ENCODE measurements around the gene TYK2.
"Not testable (repeated sequence)": the region's sequence is repeated elsewhere in the genome, so short reads cannot be mapped to it uniquely, and the experiment has no call there.

Gene TYK2

DNA sequence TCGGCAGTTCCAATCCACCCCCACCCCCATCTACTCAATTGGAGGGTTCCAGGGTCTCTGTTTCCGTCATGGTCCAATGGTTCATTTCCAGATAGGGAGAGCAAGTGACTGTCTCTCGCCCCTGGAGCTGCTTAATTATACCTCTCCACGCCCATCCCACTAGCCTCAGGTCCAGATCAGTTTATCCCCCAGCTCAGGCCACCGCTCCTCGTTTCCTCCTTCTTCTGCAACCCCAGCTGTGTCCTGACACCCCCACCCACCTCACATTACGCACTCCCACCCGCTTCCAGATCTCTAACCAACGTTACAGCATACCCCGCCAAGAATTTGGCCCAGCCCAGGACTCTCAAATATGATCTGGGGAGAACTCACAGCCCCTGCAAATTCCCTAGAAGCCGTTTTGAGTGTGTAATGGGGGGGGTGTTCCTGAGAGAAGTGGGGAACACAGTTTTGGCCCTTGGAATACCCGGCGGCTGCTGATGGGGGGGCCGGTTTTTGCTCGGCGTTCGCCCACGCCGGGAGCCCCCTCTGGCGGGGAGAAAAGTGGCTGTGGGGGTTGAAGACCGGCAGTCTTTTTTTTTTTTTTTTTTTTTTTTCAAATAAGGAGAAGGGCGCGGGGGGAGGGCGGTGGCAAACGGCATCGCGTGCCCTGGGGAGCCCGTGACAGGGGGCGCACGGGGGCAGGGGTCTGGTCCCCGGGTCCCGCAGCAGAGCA, 38.3 kb upstream of the TYK2 start:
- Histone ChIP-seq H3K9me3 (ENCODE audit: control insufficient read depth, low read length) (no peaks in the 10 kb centered on the region), H3K27me3 (ENCODE audit: control insufficient read depth, insufficient read depth, low read length) (peaks cover 79% of the 10 kb centered on the region), H3K4me3 (ENCODE audit: low read length) (no peak overlapping the region), H3K36me3 (ENCODE audit: control insufficient read depth, insufficient read depth, low read length) (no peaks in the 10 kb centered on the region), H3K4me1 (ENCODE audit: control insufficient read depth, insufficient read depth, low read length) (peaks cover 7% of the 10 kb centered on the region), H3K9ac (ENCODE audit: low read length) (no peak overlapping the region)

GRCh38 chr19:10418235-10418484, 37.8 kb upstream of the TYK2 start:
- Histone ChIP-seq H3K9ac (ENCODE audit: low read length) (no peak overlapping the region), H3K27me3 (ENCODE audit: control insufficient read depth, insufficient read depth, low read length) (peaks cover 74% of the 10 kb centered on the region), H3K4me1 (ENCODE audit: control insufficient read depth, insufficient read depth, low read length) (peaks cover 7% of the 10 kb centered on the region), H3K9me3 (ENCODE audit: control insufficient read depth, low read length) (no peaks in the 10 kb centered on the region), H3K36me3 (ENCODE audit: control insufficient read depth, insufficient read depth, low read length) (no peaks in the 10 kb centered on the region), H3K4me3 (ENCODE audit: low read length) (no peak overlapping the region)

GRCh38 chr19:10417541-10418234, 37.3 kb upstream of the TYK2 start:
- Histone ChIP-seq H3K9me3 (ENCODE audit: control insufficient read depth, low read length) (no peaks in the 10 kb centered on the region), H3K4me3 (ENCODE audit: low read length) (no peak overlapping the region), H3K4me1 (ENCODE audit: control insufficient read depth, insufficient read depth, low read length) (peaks cover 7% of the 10 kb centered on the region), H3K27me3 (ENCODE audit: control insufficient read depth, insufficient read depth, low read length) (peaks cover 69% of the 10 kb centered on the region), H3K9ac (ENCODE audit: low read length) (no peak overlapping the region), H3K36me3 (ENCODE audit: control insufficient read depth, insufficient read depth, low read length) (no peaks in the 10 kb centered on the region)

GRCh38 chr19:10416380-10417257, 36.2 kb upstream of the TYK2 start:
- H3K9me3 ChIP-seq (ENCODE audit: control insufficient read depth, low read length) = no peaks in the 10 kb centered on the region
- peaks cover 59% of the 10 kb centered on the region for H3K27me3 ChIP-seq (ENCODE audit: control insufficient read depth, insufficient read depth, low read length)

GRCh38 chr19:10416083-10416379, 35.7 kb upstream of the TYK2 start:
- Histone ChIP-seq H3K4me3 (ENCODE audit: low read length) (no peak overlapping the region), H3K36me3 (ENCODE audit: control insufficient read depth, insufficient read depth, low read length) (no peaks in the 10 kb centered on the region), H3K4me1 (ENCODE audit: control insufficient read depth, insufficient read depth, low read length) (peaks cover 7% of the 10 kb centered on the region), H3K9ac (ENCODE audit: low read length) (peak overlapping the region; percentile 14), H3K9me3 (ENCODE audit: control insufficient read depth, low read length) (no peaks in the 10 kb centered on the region), H3K27me3 (ENCODE audit: control insufficient read depth, insufficient read depth, low read length) (peaks cover 53% of the 10 kb centered on the region)

More at GRCh38 chr19:10416380-10417257, 36.2 kb upstream of the TYK2 start:
- peak overlapping the region; percentile 14 for H3K9ac ChIP-seq (ENCODE audit: low read length)
- H3K4me1 ChIP-seq (ENCODE audit: control insufficient read depth, insufficient read depth, low read length) = peaks cover 7% of the 10 kb centered on the region
- peak overlapping the region; percentile 28 for H3K4me3 ChIP-seq (ENCODE audit: low read length)
- H3K36me3 ChIP-seq (ENCODE audit: control insufficient read depth, insufficient read depth, low read length) = no peaks in the 10 kb centered on the region

DNA sequence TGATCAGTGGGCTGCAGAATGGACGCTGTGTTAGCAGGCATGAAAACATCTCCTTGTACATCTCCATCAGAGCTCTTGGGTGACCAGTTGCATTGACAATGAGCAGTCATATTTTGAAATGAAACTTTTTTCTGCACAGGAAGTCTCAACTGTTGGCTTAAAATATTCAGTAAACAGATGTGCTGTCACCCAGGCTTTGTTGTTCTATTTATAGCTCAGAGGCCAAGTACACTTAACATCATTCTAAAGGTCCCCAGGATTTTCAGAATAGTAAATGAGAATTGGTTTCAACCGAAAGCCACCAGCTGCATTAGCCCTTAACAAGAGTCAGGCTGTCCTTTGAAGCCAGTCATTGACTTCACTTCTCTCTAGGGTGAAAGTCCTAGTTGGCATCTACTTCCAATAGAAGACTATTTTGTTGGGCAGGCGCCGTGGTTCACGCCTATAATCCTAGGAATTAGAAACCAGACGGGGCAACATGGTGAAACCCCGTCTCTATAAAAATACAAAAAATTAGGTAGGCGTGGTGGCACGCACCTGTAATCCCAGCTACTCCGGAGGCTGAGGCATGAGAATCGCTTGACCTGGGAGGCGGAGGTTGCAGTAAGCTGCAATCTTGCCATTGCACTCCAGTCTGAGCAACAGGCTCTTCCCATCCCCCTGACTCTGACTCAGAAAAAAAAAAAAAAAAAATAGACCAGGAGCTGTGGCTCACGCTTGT, 32.0 kb upstream of the TYK2 start:
- no peaks in the 10 kb centered on the region for H3K4me1 ChIP-seq (ENCODE audit: control insufficient read depth, insufficient read depth, low read length)

DNA sequence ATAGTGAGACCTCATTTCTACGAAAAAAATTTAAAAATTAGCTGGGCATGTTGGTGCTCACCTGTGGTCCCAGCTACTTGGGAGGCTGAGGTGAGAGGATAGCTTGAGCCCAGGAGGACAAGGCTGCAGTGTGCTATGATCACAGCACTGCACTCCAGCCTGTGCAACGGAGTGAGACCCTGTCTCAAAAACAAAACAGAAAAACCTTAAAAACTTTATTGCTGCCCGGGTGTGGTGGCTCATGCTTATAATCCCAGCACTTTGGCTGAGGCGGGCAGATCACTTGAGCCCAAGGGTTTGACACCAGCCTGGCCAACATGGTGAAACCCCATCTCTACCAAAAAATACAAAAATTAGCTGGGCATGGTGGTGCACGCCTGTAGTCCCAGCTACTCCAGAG, 30.9 kb upstream of the TYK2 start:
- H3K36me3 ChIP-seq (ENCODE audit: control insufficient read depth, insufficient read depth, low read length); H3K9me3 ChIP-seq (ENCODE audit: control insufficient read depth, low read length); H3K4me1 ChIP-seq (ENCODE audit: control insufficient read depth, insufficient read depth, low read length); H3K9ac ChIP-seq (ENCODE audit: low read length); H3K4me3 ChIP-seq (ENCODE audit: low read length): not testable (repeated sequence)
- peaks cover 20% of the 10 kb centered on the region for H3K27me3 ChIP-seq (ENCODE audit: control insufficient read depth, insufficient read depth, low read length)

More for the DNA sequence above, 32.0 kb upstream of the TYK2 start:
- H3K36me3 ChIP-seq (ENCODE audit: control insufficient read depth, insufficient read depth, low read length) = no peaks in the 10 kb centered on the region
- no peaks in the 10 kb centered on the region for H3K9me3 ChIP-seq (ENCODE audit: control insufficient read depth, low read length)
- H3K9ac ChIP-seq (ENCODE audit: low read length) = no peak overlapping the region
- H3K27me3 ChIP-seq (ENCODE audit: control insufficient read depth, insufficient read depth, low read length) = peaks cover 30% of the 10 kb centered on the region
- no peak overlapping the region for H3K4me3 ChIP-seq (ENCODE audit: low read length)

DNA sequence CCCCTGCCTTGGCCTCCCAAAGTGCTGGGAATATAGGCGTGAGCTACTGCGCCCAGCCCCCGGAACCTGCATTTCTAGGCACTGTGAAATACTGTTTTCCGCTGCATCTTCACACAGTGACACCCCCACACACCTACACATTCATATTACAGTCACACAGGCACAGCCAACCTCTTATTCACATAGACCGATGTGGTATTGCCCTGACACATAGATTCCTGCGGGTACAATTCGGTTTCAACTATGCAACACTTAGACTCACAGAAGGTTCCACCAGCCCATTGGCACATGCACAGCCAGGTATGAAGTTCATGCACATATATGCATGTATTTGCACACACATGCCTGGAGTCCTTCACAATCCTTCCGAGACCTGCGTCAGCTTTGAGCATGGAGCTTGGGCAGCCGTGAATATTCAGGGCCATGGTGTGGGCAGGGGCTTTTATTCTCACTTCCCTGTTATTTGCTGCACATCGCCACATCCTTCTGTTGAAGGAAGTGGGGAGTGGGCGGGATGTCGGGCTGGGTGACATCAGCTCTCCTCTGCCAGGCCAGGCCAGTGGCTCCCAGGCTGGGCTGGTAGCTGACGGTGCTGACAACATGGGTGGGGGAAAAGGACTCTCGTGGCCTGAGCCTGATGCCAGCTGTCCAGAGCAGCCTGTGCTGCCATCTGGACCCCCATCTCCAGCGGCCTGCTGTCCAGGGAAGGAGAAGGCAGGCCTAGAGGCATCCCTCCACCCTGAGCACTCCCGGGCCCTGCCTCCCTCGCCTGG, 28.3 kb upstream of the TYK2 start:
- Histone ChIP-seq H3K9ac (ENCODE audit: low read length) (no peak overlapping the region), H3K9me3 (ENCODE audit: control insufficient read depth, low read length) (no peaks in the 10 kb centered on the region), H3K4me1 (ENCODE audit: control insufficient read depth, insufficient read depth, low read length) (peaks cover 7% of the 10 kb centered on the region), H3K36me3 (ENCODE audit: control insufficient read depth, insufficient read depth, low read length) (no peaks in the 10 kb centered on the region), H3K4me3 (ENCODE audit: low read length) (no peak overlapping the region), H3K27me3 (ENCODE audit: control insufficient read depth, insufficient read depth, low read length) (peaks cover 33% of the 10 kb centered on the region)

GRCh38 chr19:10407096-10407495, 26.7 kb upstream of the TYK2 start:
- H3K9me3 ChIP-seq (ENCODE audit: control insufficient read depth, low read length) = no peaks in the 10 kb centered on the region
- H3K4me3 ChIP-seq (ENCODE audit: low read length) = no peak overlapping the region
- H3K4me1 ChIP-seq (ENCODE audit: control insufficient read depth, insufficient read depth, low read length) = peaks cover 15% of the 10 kb centered on the region
- H3K27me3 ChIP-seq (ENCODE audit: control insufficient read depth, insufficient read depth, low read length) = peaks cover 33% of the 10 kb centered on the region
- no peaks in the 10 kb centered on the region for H3K36me3 ChIP-seq (ENCODE audit: control insufficient read depth, insufficient read depth, low read length)
- H3K9ac ChIP-seq (ENCODE audit: low read length) = no peak overlapping the region

GRCh38 chr19:10406191-10406590, 25.8 kb upstream of the TYK2 start:
- no peaks in the 10 kb centered on the region for H3K36me3 ChIP-seq (ENCODE audit: control insufficient read depth, insufficient read depth, low read length)
- H3K4me3 ChIP-seq (ENCODE audit: low read length) = no peak overlapping the region
- no peaks in the 10 kb centered on the region for H3K9me3 ChIP-seq (ENCODE audit: control insufficient read depth, low read length)
- H3K9ac ChIP-seq (ENCODE audit: low read length) = no peak overlapping the region
- peaks cover 33% of the 10 kb centered on the region for H3K27me3 ChIP-seq (ENCODE audit: control insufficient read depth, insufficient read depth, low read length)
- peaks cover 21% of the 10 kb centered on the region for H3K4me1 ChIP-seq (ENCODE audit: control insufficient read depth, insufficient read depth, low read length)

Data from mucosa of stomach (tissue), 1 donor.